Measurements from ENCODE around the gene PFKFB1.
"Not testable (repeated sequence)": the region's sequence is repeated elsewhere in the genome, so short reads cannot be mapped to it uniquely, and the experiment has no call there.

The PFKFB1 gene

GRCh38 chrX:54994668-54995351 is 822 bp upstream of the PFKFB1 start:
- in situ Hi-C loops (cut with MboI; ENCODE audit: low sequenced_read_pairs), result no loop called here

DNA sequence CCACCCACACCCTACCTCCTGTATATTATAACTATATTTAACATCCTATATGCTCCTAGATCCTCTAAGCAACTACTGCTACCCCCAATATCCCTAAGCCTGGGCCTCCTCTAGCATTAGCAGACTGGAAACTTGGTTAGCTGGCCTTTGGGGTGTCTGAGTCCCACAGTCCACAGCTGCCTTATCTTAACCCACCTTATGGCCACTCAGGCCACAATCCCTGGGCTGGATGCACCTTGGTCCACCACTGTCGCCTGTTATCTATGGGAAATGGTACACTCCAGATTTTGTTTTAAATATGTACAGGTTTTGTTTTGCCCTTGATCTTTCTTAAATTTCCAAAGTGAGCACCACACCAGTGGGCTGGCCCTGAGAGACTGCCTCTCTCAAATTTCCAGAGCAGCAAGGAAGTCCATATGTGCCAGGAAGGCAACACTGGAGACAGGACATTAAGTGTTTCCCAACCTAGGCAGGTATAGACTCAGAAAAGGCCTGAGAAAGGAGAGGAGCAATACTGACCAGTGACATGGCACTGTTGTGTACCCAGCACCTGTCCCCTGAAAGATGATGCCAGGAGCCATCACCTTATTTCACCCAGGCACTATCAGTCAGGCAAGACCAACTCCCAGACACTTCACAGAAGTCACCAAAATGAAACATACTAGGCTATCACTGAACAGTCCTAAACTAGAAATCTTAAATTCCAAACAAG is 921 bp downstream of the PFKFB1 start:
- in situ Hi-C loops (cut with MboI; ENCODE audit: low sequenced_read_pairs), result no loop called here

DNA sequence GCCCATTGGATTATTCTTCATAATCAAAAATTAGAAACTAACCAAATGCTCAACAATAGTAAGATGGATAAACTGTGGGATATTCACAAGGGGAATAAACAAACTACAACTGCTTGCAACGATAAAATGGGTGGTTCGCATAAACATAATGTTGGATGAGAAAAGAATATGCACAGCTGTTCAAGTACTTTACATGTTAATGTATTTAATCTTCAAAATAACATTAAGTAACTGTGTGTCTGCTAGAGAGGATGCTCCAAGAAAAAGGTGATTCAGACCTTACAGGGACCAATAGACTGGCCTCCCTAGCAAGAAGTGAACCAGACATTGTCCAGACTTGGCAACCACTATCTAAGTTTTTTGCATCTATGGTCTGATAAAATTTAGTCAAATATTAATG is 2.3 kb downstream of the PFKFB1 start:
- in situ Hi-C loops (cut with MboI; ENCODE audit: low sequenced_read_pairs), result no loop called here

DNA sequence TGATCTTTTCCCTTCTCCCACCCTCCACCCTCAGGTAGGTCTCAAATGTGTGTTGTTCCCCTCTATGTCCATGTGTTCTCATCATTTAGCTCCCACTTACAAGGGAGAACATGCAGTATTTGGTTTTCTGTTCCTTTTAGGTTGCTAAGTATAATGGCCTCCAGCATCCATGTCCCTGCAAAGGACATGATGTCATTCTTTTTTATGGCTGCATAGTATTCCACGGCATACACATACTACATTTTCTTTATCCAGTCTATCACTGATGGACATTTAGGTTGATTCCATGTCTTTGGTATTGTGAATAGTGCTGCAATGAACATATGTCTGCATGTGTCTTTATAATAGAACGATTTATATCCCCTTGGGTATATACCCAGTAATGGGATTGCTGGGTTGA is 10.7 kb downstream of the PFKFB1 start:
- in situ Hi-C loops (cut with MboI; ENCODE audit: low sequenced_read_pairs), result not testable (repeated sequence)

GRCh38 chrX:54980334-54980733 is 13.7 kb downstream of the PFKFB1 start:
- in situ Hi-C loops (cut with MboI; ENCODE audit: low sequenced_read_pairs), result no loop called here

DNA sequence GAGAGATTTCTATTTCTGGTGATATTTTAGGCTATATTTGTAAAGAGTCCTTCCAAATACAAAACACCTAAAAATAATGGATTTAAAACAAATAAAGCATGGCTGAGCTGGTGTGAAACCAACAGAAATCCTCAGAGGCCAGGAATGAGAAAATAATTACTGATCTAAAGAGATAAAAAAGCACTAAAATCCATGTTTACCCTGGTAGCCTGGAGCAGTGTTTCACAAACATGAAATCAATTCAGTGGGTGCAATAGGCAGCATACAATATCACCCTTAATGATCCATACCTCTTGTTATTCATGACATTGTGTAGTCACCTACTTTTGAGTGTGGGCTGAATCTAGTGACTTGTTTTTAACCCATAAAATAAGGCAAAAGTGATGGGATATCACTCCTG is 14.6 kb downstream of the PFKFB1 start:
- in situ Hi-C loops (cut with MboI; ENCODE audit: low sequenced_read_pairs), result no loop called here

GRCh38 chrX:54978448-54978847 is 15.5 kb downstream of the PFKFB1 start:
- in situ Hi-C loops (cut with MboI; ENCODE audit: low sequenced_read_pairs), result no loop called here

DNA sequence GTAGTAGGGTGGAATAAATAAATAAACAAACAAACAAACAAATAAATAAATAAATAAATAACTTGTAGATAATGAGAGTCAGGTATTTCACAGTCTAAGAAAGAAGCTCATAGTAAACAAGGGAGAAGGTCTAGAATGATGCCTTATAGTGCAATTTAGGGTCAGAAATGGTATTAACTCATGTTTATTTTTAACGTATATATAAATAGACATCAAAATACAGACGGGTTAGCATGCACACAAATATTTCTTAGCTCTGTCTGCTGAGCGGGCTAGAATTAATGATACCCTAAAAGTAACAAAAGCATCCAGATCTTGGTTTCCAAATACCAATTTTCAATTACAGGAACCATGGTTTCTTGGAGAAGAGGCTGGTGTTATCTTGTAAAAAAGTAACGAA is 16.6 kb downstream of the PFKFB1 start:
- in situ Hi-C loops (cut with MboI; ENCODE audit: low sequenced_read_pairs), result no loop called here

DNA sequence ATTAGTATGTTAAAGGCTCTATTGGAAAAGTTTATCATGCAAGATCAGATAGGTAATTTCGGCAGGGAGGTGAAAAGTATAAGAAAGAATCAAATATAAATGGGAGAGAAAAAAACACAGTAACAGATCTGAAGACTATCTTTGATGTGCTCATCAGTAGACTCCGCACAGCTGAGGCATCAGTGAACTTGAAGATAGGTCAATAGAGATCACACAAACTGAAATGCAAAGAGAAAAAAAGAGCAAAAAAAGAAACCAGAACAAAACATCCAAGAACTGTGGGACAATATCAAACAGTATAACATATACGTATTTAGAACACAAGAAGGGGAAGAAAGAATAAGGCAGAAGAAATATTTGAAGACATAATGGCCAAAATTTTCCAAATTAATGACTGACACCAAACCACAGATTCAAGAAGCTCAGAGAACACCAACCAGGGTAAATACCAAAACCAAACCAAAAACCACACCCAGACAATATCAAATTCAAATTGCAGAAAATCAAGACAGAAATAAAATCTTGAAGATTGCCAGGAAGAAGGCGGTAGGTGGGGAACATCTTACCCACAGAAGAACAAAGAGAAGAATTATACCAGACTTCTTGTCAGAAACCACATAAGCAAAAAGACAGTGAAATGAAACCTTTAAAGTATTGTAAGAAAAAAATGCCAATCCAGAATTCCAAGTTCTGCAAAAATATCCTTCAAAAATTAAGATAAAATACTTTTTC is 29.1 kb downstream of the PFKFB1 start:
- in situ Hi-C loops (cut with MboI; ENCODE audit: low sequenced_read_pairs), result no loop called here

DNA sequence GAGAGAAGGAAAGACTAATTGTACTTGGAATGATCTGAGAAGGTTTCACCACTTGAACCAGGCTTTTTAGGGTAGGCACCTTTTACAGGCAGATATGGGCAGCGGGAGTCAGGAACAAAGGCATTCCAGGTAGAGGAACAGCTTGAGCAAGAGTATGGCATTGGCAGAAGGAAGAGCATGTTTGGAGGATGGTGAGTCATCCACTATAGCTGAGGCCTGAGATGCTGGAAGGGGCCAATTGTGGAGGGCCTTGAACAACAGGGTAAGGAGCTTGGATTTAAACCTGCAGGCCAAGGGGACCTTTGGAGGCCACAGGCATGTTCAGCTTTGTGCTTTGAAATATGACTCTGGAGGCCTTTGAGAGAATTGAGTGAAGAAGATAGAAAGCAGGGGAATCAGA is 32.2 kb downstream of the PFKFB1 start:
- in situ Hi-C loops (cut with MboI; ENCODE audit: low sequenced_read_pairs), result no loop called here

DNA sequence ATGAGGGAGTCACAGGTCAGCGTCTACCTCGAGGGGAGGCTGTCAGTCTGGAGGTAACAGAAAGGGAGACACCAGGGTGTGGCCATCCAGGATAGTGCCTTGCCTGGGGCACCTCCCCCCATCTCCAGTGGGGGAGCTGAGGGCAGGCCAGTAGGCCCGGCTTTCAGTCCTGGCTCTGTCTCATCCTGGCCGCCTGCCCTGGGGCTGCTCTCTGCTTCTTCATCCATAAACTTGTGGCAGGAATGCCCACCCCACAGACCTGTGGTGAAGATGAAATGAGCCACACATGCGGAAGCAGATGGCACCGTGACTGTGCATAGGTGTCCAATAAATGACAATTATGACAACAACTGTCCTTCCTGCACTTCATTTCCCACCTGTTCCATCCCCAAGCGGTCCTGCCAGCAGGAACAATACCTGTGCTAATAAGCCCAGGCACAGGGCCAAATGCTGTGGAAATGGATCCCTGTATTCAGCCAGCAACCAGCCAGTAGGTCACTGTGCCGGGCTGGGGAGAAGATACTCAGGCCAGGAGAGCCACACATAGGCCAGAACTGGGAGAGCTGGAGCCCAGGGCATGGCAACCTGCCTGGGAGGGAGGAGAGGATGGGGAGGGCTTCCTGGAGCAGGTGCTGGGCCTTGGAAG is 43.1 kb downstream of the PFKFB1 start:
- in situ Hi-C loops (cut with MboI; ENCODE audit: low sequenced_read_pairs), result no loop called here

GRCh38 chrX:54945224-54945623 is 48.8 kb downstream of the PFKFB1 start:
- in situ Hi-C loops (cut with MboI; ENCODE audit: low sequenced_read_pairs), result no loop called here

DNA sequence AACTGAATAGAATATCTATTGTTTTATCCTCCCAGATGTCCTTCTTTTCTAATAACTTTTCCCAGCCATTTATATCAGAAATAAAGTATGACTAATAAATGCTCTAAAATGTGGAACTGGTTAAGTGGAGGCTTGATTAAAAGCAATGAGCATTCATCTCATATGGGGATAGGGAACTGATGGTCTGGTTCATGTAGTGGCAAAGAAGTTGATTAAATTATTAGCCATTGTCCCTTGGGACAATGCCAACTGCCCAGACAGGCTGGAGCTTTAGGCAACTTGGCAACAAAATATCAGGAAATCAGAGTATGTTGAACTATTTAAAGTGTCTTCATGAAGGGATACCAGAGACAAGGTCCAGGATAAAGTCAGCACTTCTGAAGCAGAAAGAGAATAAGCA is 49.2 kb downstream of the PFKFB1 start:
- in situ Hi-C loops (cut with MboI; ENCODE audit: low sequenced_read_pairs), result no loop called here

DNA sequence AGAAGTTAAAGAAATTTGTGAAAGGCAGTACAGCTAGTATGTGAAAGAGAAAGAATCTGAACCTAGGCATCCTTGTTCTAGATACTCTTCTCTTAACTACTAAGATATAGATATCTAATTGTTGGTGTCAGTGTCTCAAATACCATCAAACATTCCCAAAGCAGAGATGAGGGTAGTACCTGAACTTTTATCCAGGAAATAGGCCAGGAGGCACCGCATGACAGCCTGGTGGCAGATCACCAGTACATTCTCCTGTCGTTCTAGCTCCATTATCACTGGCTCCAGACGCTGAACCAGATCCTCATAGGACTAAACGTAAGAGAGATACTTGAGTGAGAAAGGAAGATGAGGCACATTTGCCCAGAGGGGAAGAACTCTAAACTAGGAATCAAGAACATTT is 56.6 kb downstream of the PFKFB1 start:
- in situ Hi-C loops (cut with MboI; ENCODE audit: low sequenced_read_pairs), result no loop called here

DNA sequence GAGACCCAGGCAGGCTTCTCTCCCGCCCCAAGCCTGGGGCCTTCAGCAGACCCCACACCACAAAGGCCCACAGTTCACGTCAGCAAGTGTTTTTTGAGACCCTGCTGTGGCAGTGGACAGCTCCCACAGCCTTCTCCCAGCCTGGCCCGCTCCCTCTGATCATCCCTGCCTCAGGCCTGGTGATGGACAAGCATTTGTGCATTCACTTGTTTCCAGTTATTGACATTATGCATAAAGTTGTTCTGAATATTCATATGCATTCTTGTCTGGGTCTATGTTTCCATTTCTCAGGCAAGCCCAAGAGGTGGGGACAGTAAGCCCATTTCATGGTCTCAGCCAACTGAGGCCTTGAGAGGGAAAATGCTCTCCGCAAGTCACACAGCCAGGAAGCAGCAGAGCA is 58.7 kb downstream of the PFKFB1 start:
- in situ Hi-C loops (cut with MboI; ENCODE audit: low sequenced_read_pairs), result no loop called here

DNA sequence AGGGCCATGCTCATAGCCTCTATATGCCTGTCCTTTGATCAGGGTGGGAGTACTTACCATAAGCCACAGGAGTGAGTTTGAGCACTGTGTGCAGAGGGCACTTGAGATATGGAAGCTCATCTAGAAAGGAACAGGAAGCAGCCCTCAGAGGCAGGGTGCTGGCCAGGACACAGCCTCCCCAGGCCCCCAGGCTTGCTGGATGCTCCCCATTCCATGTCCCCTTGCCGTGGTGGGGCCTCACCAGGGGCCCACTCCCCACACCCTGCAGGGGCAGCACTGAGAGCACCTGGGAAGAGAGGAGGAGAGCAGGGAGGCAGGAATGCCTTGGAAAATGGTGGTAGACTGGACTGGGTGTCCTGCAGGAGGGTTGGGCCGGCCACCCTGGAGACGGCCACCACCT is 59.1 kb downstream of the PFKFB1 start:
- in situ Hi-C loops (cut with MboI; ENCODE audit: low sequenced_read_pairs), result no loop called here

- in situ Hi-C loops (cut with MboI; ENCODE audit: low sequenced_read_pairs), result no loop called here
These were observed 59.9 kb downstream of the PFKFB1 start for GRCh38 chrX:54934058-54934457.

DNA sequence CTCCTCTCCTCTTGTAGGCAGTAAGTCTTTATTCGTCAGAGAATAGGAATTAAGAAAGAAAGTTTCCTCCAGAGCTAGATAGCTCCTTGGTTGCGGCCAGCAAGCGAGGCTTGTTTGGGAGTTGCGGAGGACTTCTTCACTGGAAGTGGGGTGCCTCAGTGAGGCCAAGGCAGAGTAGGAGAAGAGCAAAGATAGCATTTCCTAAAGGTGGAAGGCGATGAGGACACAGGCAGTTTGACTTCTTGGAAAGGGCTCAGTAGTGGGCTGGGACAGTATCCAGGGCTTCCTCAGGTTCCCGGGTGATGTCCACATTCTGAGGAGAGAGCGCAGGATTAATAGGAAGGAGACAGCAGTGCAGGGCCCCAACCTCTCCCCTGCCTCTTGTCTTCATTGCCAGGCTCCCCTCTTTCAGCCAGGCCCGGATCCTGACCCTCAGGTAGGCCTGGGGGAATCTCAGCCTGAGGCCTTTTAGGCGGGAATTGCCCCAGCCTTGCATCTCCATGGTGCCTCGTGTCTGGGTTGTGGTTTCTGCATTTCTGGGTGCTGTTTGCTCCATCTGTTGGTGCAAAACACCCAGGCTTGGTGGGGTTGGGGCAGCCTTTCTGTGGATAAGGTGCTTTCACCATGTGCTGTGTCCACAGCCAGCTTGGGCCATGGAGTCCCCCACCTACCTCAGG is 60.7 kb downstream of the PFKFB1 start:
- in situ Hi-C loops (cut with MboI; ENCODE audit: low sequenced_read_pairs), result no loop called here

GRCh38 chrX:54931107-54931506 is 62.9 kb downstream of the PFKFB1 start:
- in situ Hi-C loops (cut with MboI; ENCODE audit: low sequenced_read_pairs), result no loop called here

GRCh38 chrX:54930291-54931049 is 63.5 kb downstream of the PFKFB1 start:
- in situ Hi-C loops (cut with MboI; ENCODE audit: low sequenced_read_pairs), result no loop called here

Data from hTERT RPE-1 (cell line).